Liver (tissue), 9 donors: ENCODE results near the gene NTM. TPM values are rescaled to one million over a fixed set of nuclear protein-coding genes. Genes with fewer than 3 reads are reported as not detected.

ENCODE experiments used
- DNase-seq: peaks from one replicate; pipeline ENCODE4 v3.0.0-alpha.2; 2017; ENCODE audit warnings: low spot score
- H3K27ac ChIP-seq, 2 donors: one replicate each; pipeline ENCODE4 v1.7.0; 2013; ENCODE audit warnings: inconsistent platforms in 2 of 2, low read length in 2 of 2, control low read depth in 1 of 2, low read depth in 1 of 2, mild to moderate bottlenecking in 1 of 2
- H3K27me3 ChIP-seq, 4 donors: one replicate each; pipeline versions ENCODE4 v1.6.1 to v1.7.0; 2013; ENCODE audit warnings: low read length in 3 of 4, inconsistent platforms in 1 of 4, mild to moderate bottlenecking in 1 of 4, moderate library complexity in 1 of 4; ENCODE audit not compliant: control insufficient read depth in 4 of 4, insufficient read depth in 4 of 4
- H3K36me3 ChIP-seq, 4 donors: one replicate each; pipeline versions ENCODE4 v1.6.1 to v1.7.0; 2013; ENCODE audit warnings: low read length in 3 of 4, mild to moderate bottlenecking in 3 of 4, low read depth in 1 of 4, moderate library complexity in 1 of 4; ENCODE audit not compliant: control insufficient read depth in 4 of 4, insufficient read depth in 3 of 4
- H3K4me1 ChIP-seq, 4 donors: one replicate each; pipeline versions ENCODE4 v1.6.1 to v1.7.0; 2013; ENCODE audit warnings: low read length in 3 of 4, mild to moderate bottlenecking in 3 of 4, moderate library complexity in 1 of 4; ENCODE audit not compliant: control insufficient read depth in 4 of 4, insufficient read depth in 4 of 4
- H3K4me3 ChIP-seq, 3 donors: one replicate each; pipeline versions ENCODE4 v1.6.1 to v1.7.0; 2013; ENCODE audit warnings: low read length in 3 of 3, control low read depth in 1 of 3, low read depth in 1 of 3, mild to moderate bottlenecking in 1 of 3
- H3K9ac ChIP-seq, 2 donors: one replicate each; pipeline ENCODE4 v1.7.0; 2013; ENCODE audit warnings: low read length in 2 of 2, mild to moderate bottlenecking in 2 of 2, moderate library complexity in 2 of 2, control low read depth in 1 of 2, low read depth in 1 of 2
- H3K9me3 ChIP-seq, 4 donors: one replicate each; pipeline versions ENCODE4 v1.6.1 to v1.7.0; 2013; ENCODE audit warnings: low read length in 3 of 4; ENCODE audit not compliant: control insufficient read depth in 4 of 4
- ATF3 ChIP-seq: IDR thresholded peaks from 2 replicates; pipeline ENCODE4 v1.6.1; 2016; ENCODE audit warnings: antibody characterized with exemption
- CTCF ChIP-seq: fragments of 150-350 bp; IDR thresholded peaks from 2 replicates; pipeline ENCODE4 v1.5.1; 2017; ENCODE audit warnings: improper control_type of control experiment, low read depth, low read length; ENCODE audit not compliant: missing input control
- EGR1 ChIP-seq, 2 donors: IDR thresholded peaks; 2 replicates each; pipeline ENCODE4 v1.6.1; 2016 to 2018; ENCODE audit warnings: antibody characterized with exemption in 2 of 2, low read depth in 2 of 2
- FOXA1 ChIP-seq: IDR thresholded peaks from 2 replicates; pipeline ENCODE4 v1.6.1; 2016; ENCODE audit warnings: antibody characterized with exemption
- FOXA2 ChIP-seq: IDR thresholded peaks from 2 replicates; pipeline ENCODE4 v1.6.1; 2016; ENCODE audit warnings: antibody characterized with exemption
- GABPA ChIP-seq, 2 donors: IDR thresholded peaks in 1 of 2; conservative IDR thresholded peaks in 1 of 2; 2 replicates each; pipeline ENCODE4 v1.6.1; 2016; ENCODE audit warnings: antibody characterized with exemption in 2 of 2, mild to moderate bottlenecking in 1 of 2, moderate library complexity in 1 of 2
- HNF4A ChIP-seq, 2 donors: conservative IDR thresholded peaks; 2 replicates each; pipeline ENCODE4 v1.6.1; 2016; ENCODE audit warnings: antibody characterized with exemption in 2 of 2, mild to moderate bottlenecking in 2 of 2
- HNF4G ChIP-seq: IDR thresholded peaks from 2 replicates; pipeline ENCODE4 v1.6.1; 2016; ENCODE audit warnings: antibody characterized with exemption
- JUND ChIP-seq, 2 donors: IDR thresholded peaks; 2 replicates each; pipeline ENCODE4 v1.6.1; 2016; ENCODE audit warnings: antibody characterized with exemption in 2 of 2
- MAX ChIP-seq: IDR thresholded peaks from 2 replicates; pipeline ENCODE4 v1.6.1; 2016; ENCODE audit warnings: antibody characterized with exemption
- NR2F2 ChIP-seq: IDR thresholded peaks from 2 replicates; pipeline ENCODE4 v1.6.1; 2016; ENCODE audit warnings: antibody characterized with exemption
- RAD21 ChIP-seq, 2 donors: IDR thresholded peaks; 2 replicates each; pipeline ENCODE4 v1.6.1; 2016; ENCODE audit warnings: antibody characterized with exemption in 2 of 2, mild to moderate bottlenecking in 2 of 2
- REST ChIP-seq: IDR thresholded peaks from 2 replicates; pipeline ENCODE4 v1.6.1; 2016; ENCODE audit warnings: antibody characterized with exemption, mild to moderate bottlenecking
- RXRA ChIP-seq, 2 donors: IDR thresholded peaks; 2 replicates each; pipeline ENCODE4 v1.6.1; 2017 to 2018; ENCODE audit warnings: antibody characterized with exemption in 2 of 2, mild to moderate bottlenecking in 1 of 2
- SP1 ChIP-seq: IDR thresholded peaks from 2 replicates; pipeline ENCODE4 v1.6.1; 2018; ENCODE audit warnings: antibody characterized with exemption, mild to moderate bottlenecking
- TAF1 ChIP-seq: conservative IDR thresholded peaks from 2 replicates; pipeline ENCODE4 v1.6.1; 2016; ENCODE audit warnings: antibody characterized with exemption, mild to moderate bottlenecking
- YY1 ChIP-seq: IDR thresholded peaks from 2 replicates; pipeline ENCODE4 v1.6.1; 2016; ENCODE audit warnings: antibody characterized with exemption, mild to moderate bottlenecking
- ZBTB33 ChIP-seq: IDR thresholded peaks from 2 replicates; pipeline ENCODE4 v1.6.1; 2016; ENCODE audit warnings: antibody characterized with exemption
- WGBS: extraction: QIAGEN DNeasy Blood & Tissue Kit; methylation state at CpG from one replicate; pipeline ENCODE4 v1.1.7; 2013; 5-methylcytosine and 5-hydroxymethylcytosine counted together
- polyA plus RNA-seq, 2 donors: library from polyadenylated mRNA; stranded (reverse) in 1 of 2; unstranded in 1 of 2; fragments of 200-250 nt in 1 of 2; fragments of >200 nt in 1 of 2; fragmentation: Nextera tagmentation in 1 of 2; extraction: Ambion mirVana in 1 of 2; gene quantifications; one replicate each; pipeline versions ENCODE4 v1.2.1 to v1.2.3, GENCODE V29; 2013 to 2015
- total RNA-seq, 2 donors: library from RNA; depleted of rRNA; stranded (reverse); fragments of >200 nt; gene quantifications; one replicate each; pipeline ENCODE4 v1.2.3, GENCODE V29; 2014
- donor health status: healthy.
- donor health status: healthy.
- donor health status: healthy.
- donor health status: healthy.
- donor health status: healthy.

Gene NTM
- total and polyA plus RNA-seq, 4 donors: 0.08 to 1.1 (median 0.08) TPM; not detected in 1

DNA sequence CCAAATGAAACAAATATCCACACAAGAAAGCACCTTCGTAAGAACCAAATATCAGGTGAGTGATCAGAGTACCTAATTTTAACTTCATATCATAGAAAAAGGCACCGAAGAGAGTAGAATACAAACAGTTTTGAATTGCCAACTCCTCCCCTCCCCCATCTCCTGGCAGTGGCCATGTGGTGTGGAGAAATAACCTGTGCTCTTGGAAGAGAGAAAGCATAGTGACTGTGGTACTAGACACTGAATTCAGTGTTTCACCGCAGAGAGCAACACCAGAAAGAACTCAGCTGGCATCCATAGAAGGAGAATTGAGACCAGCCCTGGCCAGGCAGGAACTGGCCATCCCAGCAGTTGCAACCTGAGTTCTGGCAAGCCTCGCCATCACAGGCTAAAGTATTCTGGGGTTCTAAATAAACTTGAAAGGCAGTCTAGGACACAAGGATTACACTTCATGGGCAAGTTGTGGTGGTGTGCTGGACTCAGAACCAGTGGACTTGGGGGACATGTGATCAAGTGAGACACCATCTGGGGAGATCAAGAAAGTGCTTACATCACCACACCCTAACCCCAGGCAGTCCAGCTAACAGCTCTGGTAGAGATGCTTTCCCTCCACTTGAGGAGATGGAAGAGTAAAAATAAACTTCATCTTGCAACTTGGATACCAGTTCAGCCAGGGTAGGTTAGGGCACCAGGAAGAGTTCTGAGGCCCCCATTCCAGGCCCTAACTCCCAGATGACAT lies 1003.2 kb downstream of the NTM start:
- Histone ChIP-seq H3K9ac (no peak overlapping the region), H3K27me3 (no peaks in the 10 kb centered on the region), H3K9me3 (no peaks in the 10 kb centered on the region), H3K4me3 (no peak overlapping the region), H3K27ac (no peak overlapping the region), H3K36me3 (no peaks in the 10 kb centered on the region), H3K4me1 (peaks cover 0 to 7% (median 0%) of the 10 kb centered on the region in 4 donors)
- no peak for DNase-seq
- 53% methylated on average over 4 of the region's 4 CpGs for WGBS
- TF ChIP-seq SP1 (no peak), FOXA2 (no peak), CTCF (no peak), RXRA (IDR thresholded peaks at IDR 0.05) (no peak), ATF3 (no peak), HNF4A (conservative IDR thresholded peaks at IDR 0.05) (peak in 1 of 2 donors; percentile 8), RAD21 (IDR thresholded peaks at IDR 0.05) (peak in 1 of 2 donors; percentile 18), MAX (no peak), ZBTB33 (no peak), NR2F2 (no peak), GABPA (IDR thresholded peaks at IDR 0.05 in 1 of 2, conservative IDR thresholded peaks at IDR 0.05 in 1 of 2) (no peak)

DNA sequence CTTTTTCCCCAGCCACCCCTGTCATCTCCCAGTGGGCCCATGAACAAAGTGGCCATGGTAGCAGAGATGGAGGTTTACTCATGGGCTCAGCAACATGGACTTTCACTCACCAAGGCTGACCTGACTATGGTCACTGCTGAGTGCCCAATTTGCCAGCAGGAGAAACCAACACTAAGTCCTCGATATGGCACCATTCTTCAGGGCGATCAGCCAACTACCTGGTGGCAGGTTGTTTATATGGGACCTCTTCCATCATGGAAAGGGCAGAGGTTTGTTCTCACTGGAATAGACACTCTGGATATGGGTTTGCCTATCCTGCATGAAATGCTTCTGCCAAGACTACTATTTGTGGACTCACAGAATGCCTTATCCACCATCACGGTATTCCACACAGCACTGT lies 1009.1 kb downstream of the NTM start:
- no peak overlapping the region for H3K9ac ChIP-seq
- H3K4me1 ChIP-seq: no peaks in the 10 kb centered on the region
- H3K36me3 ChIP-seq: no peaks in the 10 kb centered on the region
- no peak for DNase-seq
- 39% methylated on average over 3 of the region's 3 CpGs for WGBS
- H3K27me3 ChIP-seq: no peaks in the 10 kb centered on the region
- H3K9me3 ChIP-seq: no peaks in the 10 kb centered on the region
- H3K27ac ChIP-seq: no peak overlapping the region
- H3K4me3 ChIP-seq: no peak overlapping the region
- TF ChIP-seq RAD21 (IDR thresholded peaks at IDR 0.05) (no peak), RXRA (IDR thresholded peaks at IDR 0.05) (peak in 1 of 2 donors; percentile 5), FOXA1 (no peak), TAF1 (no peak), SP1 (no peak), CTCF (no peak), GABPA (IDR thresholded peaks at IDR 0.05 in 1 of 2, conservative IDR thresholded peaks at IDR 0.05 in 1 of 2) (no peak), MAX (no peak), JUND (IDR thresholded peaks at IDR 0.05) (no peak), EGR1 (IDR thresholded peaks at IDR 0.05; ENCODE audit: low read depth in 2 of 2) (no peak), NR2F2 (no peak), HNF4A (conservative IDR thresholded peaks at IDR 0.05) (peak in 1 of 2 donors; percentile 19), FOXA2 (no peak), ATF3 (no peak), YY1 (peak; percentile 13), REST (no peak), HNF4G (no peak)
